ENCODE results near the gene WDFY3.

WDFY3 gene

GRCh38 chr4:84944947-84945346, 21.5 kb downstream of the WDFY3 start:
- no peak for DNase-seq

- no peak for DNase-seq
Observed at GRCh38 chr4:84940960-84941359, 25.5 kb downstream of the WDFY3 start.

GRCh38 chr4:84939113-84939512, 27.4 kb downstream of the WDFY3 start:
- no peak for DNase-seq

GRCh38 chr4:84938316-84938715, 28.2 kb downstream of the WDFY3 start:
- no peak for DNase-seq

- DNase-seq = no peak
Observed at GRCh38 chr4:84937381-84937977, 29.0 kb downstream of the WDFY3 start.

- DNase-seq = no peak
Observed at GRCh38 chr4:84936123-84936522, 30.4 kb downstream of the WDFY3 start.

GRCh38 chr4:84932462-84932861, 34.0 kb downstream of the WDFY3 start:
- DNase-seq = no peak

GRCh38 chr4:84931961-84932360, 34.5 kb downstream of the WDFY3 start:
- DNase-seq = no peak

- no peak for DNase-seq
Observed at GRCh38 chr4:84931274-84931673, 35.2 kb downstream of the WDFY3 start.

GRCh38 chr4:84928089-84928488, 38.4 kb downstream of the WDFY3 start:
- no peak for DNase-seq

GRCh38 chr4:84927428-84927827, 39.1 kb downstream of the WDFY3 start:
- no peak for DNase-seq

- DNase-seq = no peak
Observed at GRCh38 chr4:84925558-84925957, 40.9 kb downstream of the WDFY3 start.

- DNase-seq = no peak
Observed at GRCh38 chr4:84924434-84924833, 42.1 kb downstream of the WDFY3 start.

- no peak for DNase-seq
Observed at GRCh38 chr4:84920617-84921016, 45.9 kb downstream of the WDFY3 start.

GRCh38 chr4:84917869-84918600, 48.5 kb downstream of the WDFY3 start:
- no peak for DNase-seq

- no peak for DNase-seq
Observed at GRCh38 chr4:84917086-84917821, 49.2 kb downstream of the WDFY3 start.

GRCh38 chr4:84916227-84916626, 50.3 kb downstream of the WDFY3 start:
- DNase-seq = no peak

- DNase-seq = no peak
Observed at GRCh38 chr4:84915396-84915780, 51.1 kb downstream of the WDFY3 start.

GRCh38 chr4:84914686-84915395, 51.6 kb downstream of the WDFY3 start:
- DNase-seq = no peak

GRCh38 chr4:84913176-84913575, 53.3 kb downstream of the WDFY3 start:
- DNase-seq = no peak

GRCh38 chr4:84912741-84913140, 53.7 kb downstream of the WDFY3 start:
- DNase-seq = no peak

- no peak for DNase-seq
Observed at GRCh38 chr4:84908876-84909275, 57.6 kb downstream of the WDFY3 start.

- DNase-seq = no peak
Observed at GRCh38 chr4:84907145-84907544, 59.3 kb downstream of the WDFY3 start.

GRCh38 chr4:84905646-84906045, 60.8 kb downstream of the WDFY3 start:
- no peak for DNase-seq
